SK-N-SH (cell line): Measurements from ENCODE around the gene KNTC1. TPM values are rescaled to one million over a fixed set of nuclear protein-coding genes. Genes with fewer than 3 reads are reported as not detected.
A peak's percentile ranks its signal among the peaks of the same experiment; 100 is the strongest.
"Not testable (repeated sequence)": the region's sequence is repeated elsewhere in the genome, so short reads cannot be mapped to it uniquely, and the experiment has no call there.

Experiments used
- CTCF ChIA-PET: fragments of 300-600, 350-600 bp; formaldehyde crosslinking; extraction: SDS; loops from one replicate; lab custom pipeline; 2021; lab: Yijun Ruan, JAX
- POLR2A ChIA-PET: fragments of 350-600 bp; sonication (Branson Sonifier 250); formaldehyde crosslinking; extraction: SDS; loops from one replicate; lab custom pipeline; 2020; ENCODE audit warnings: antibody characterized with exemption, inconsistent platforms; lab: Yijun Ruan, JAX
- DNase-seq: peaks from one replicate; pipeline ENCODE4 v3.0.0; 2012
- H2AFZ ChIP-seq: fragments of 200-600 bp; sonication (generic); 2 replicates; pipeline ENCODE4 v1.8.1; 2016; ENCODE audit warnings: antibody characterized with exemption, mild to moderate bottlenecking, low read depth
- H3F3A ChIP-seq: fragments of 200-600 bp; sonication (generic); replicated peaks from 2 replicates; pipeline ENCODE3; 2016; ENCODE audit warnings: antibody characterized with exemption, mild to moderate bottlenecking; ENCODE audit not compliant: insufficient read depth
- H3K27ac ChIP-seq, 2 experiments: fragments of 200-500 bp in 1 of 2; fragments of 200-600 bp in 1 of 2; sonication (Bioruptor generic) in 1 of 2; sonication (generic), shearing (Covaris generic) in 1 of 2; 2 replicates each; pipeline versions ENCODE4 v1.5.1 to v1.6.1; 2014 to 2016; ENCODE audit warnings: low read depth in 2 of 2, inconsistent platforms in 1 of 2, low read length in 1 of 2, mild to moderate bottlenecking in 1 of 2, mixed read lengths in 1 of 2
- H3K27me3 ChIP-seq: fragments of 200-600 bp; sonication (generic), shearing (Covaris generic); 2 replicates; pipeline ENCODE4 v1.6.1; 2016; ENCODE audit warnings: mixed run types; ENCODE audit not compliant: insufficient read depth
- H3K36me3 ChIP-seq, 2 experiments: fragments of 200-500 bp in 1 of 2; fragments of 200-600 bp in 1 of 2; sonication (Bioruptor generic) in 1 of 2; sonication (generic) in 1 of 2; replicated peaks in 1 of 2; 2 replicates each; pipeline versions ENCODE3 to v1.5.1; 2014 to 2016; ENCODE audit warnings: low read length in 1 of 2, mild to moderate bottlenecking in 1 of 2; ENCODE audit not compliant: insufficient read depth in 2 of 2, control insufficient read depth in 1 of 2
- H3K4me1 ChIP-seq, 2 experiments: fragments of 200-500 bp in 1 of 2; fragments of 200-600 bp in 1 of 2; sonication (Bioruptor generic) in 1 of 2; sonication (generic), shearing (Covaris generic) in 1 of 2; 2 replicates each; pipeline versions ENCODE4 v1.5.1 to v1.6.1; 2014 to 2016; ENCODE audit warnings: low read depth in 1 of 2, low read length in 1 of 2, mixed run types in 1 of 2; ENCODE audit not compliant: insufficient read depth in 2 of 2, control insufficient read depth in 1 of 2
- H3K4me2 ChIP-seq: fragments of 200-600 bp; sonication (generic), shearing (Covaris generic); 2 replicates; pipeline ENCODE4 v1.6.1; 2017; ENCODE audit warnings: mixed run types
- H3K4me3 ChIP-seq, 2 experiments: fragments of 200-500 bp in 1 of 2; fragments of 200-600 bp in 1 of 2; sonication (Bioruptor generic) in 1 of 2; sonication (generic), shearing (Covaris generic) in 1 of 2; 2 replicates each; pipeline versions ENCODE4 v1.5.1 to v1.8.1; 2014 to 2016; ENCODE audit warnings: low read depth in 2 of 2, inconsistent platforms in 1 of 2, low read length in 1 of 2, mild to moderate bottlenecking in 1 of 2, mixed read lengths in 1 of 2, moderate library complexity in 1 of 2
- H3K79me2 ChIP-seq: fragments of 200-600 bp; sonication (generic); 2 replicates; pipeline ENCODE4 v1.8.1; 2017; ENCODE audit warnings: mild to moderate bottlenecking; ENCODE audit not compliant: insufficient read depth
- H3K9ac ChIP-seq: fragments of 200-600 bp; sonication (generic); 2 replicates; pipeline ENCODE4 v1.6.1; 2017; ENCODE audit warnings: mixed run types
- H3K9me2 ChIP-seq: fragments of 200-600 bp; sonication (generic); 2 replicates; pipeline ENCODE4 v1.6.1; 2017; ENCODE audit warnings: mixed run types
- H3K9me3 ChIP-seq: fragments of 200-600 bp; sonication (generic); 2 replicates; pipeline ENCODE4 v1.6.1; 2017; ENCODE audit warnings: mixed run types, mild to moderate bottlenecking, moderate library complexity
- H4K20me1 ChIP-seq: fragments of 200-600 bp; sonication (generic); 2 replicates; pipeline ENCODE4 v1.6.1; 2017; ENCODE audit warnings: mild to moderate bottlenecking, mixed run types; ENCODE audit not compliant: insufficient read depth
- CHD2 ChIP-seq: fragments of 150-350 bp; IDR thresholded peaks from 2 replicates; pipeline ENCODE4 v1.6.1; 2018; ENCODE audit warnings: low read length; ENCODE audit not compliant: partially characterized antibody
- FOSL2 ChIP-seq: IDR thresholded peaks from 2 replicates; pipeline ENCODE4 v1.4.0; 2012; ENCODE audit warnings: low read depth, mild to moderate bottlenecking, moderate library complexity, borderline replicate concordance
- POLR2AphosphoS5 ChIP-seq: IDR thresholded peaks from 2 replicates; pipeline ENCODE4 v1.6.1; 2012; ENCODE audit warnings: low read depth, low read length
- RXRA ChIP-seq: IDR thresholded peaks from 2 replicates; pipeline ENCODE4 v1.4.0; 2012; ENCODE audit warnings: low read depth, mild to moderate bottlenecking, borderline replicate concordance
- SMC3 ChIP-seq: IDR thresholded peaks from 2 replicates; pipeline ENCODE4 v1.6.1; 2012; ENCODE audit warnings: low read depth, low read length, improper control_type of control experiment
- TEAD4 ChIP-seq: IDR thresholded peaks from 2 replicates; pipeline ENCODE4 v1.4.0; 2012; ENCODE audit warnings: mild to moderate bottlenecking, borderline replicate concordance; ENCODE audit not compliant: insufficient read depth
- WGBS: methylation state at CpG from one replicate; pipeline ENCODE4 v1.1.6; 2017; ENCODE audit warnings: low lambda C conversion rate; 5-methylcytosine and 5-hydroxymethylcytosine counted together
- polyA plus RNA-seq, 3 experiments: library from polyadenylated mRNA; depleted of rRNA; stranded (reverse); fragments of >200 nt; gene quantifications; 2 replicates each; pipeline ENCODE4 v1.2.3, GENCODE V29; 2012
- TF ChIP-seq, protein P1 (sequence below): IDR thresholded peaks from 2 replicates; pipeline ENCODE4 v1.4.0; 2012; ENCODE audit warnings: low read depth, borderline replicate concordance
- TF ChIP-seq, protein P2 (sequence below): IDR thresholded peaks from 2 replicates; pipeline ENCODE4 v1.4.0; 2012; ENCODE audit warnings: low read depth
- TF ChIP-seq, protein P3 (sequence below): IDR thresholded peaks from 2 replicates; pipeline ENCODE4; 2012

The KNTC1 gene
- polyA plus RNA-seq, 1 of the 3 experiments (the other 2 are of a cell fraction) = 13.2 TPM

DNA sequence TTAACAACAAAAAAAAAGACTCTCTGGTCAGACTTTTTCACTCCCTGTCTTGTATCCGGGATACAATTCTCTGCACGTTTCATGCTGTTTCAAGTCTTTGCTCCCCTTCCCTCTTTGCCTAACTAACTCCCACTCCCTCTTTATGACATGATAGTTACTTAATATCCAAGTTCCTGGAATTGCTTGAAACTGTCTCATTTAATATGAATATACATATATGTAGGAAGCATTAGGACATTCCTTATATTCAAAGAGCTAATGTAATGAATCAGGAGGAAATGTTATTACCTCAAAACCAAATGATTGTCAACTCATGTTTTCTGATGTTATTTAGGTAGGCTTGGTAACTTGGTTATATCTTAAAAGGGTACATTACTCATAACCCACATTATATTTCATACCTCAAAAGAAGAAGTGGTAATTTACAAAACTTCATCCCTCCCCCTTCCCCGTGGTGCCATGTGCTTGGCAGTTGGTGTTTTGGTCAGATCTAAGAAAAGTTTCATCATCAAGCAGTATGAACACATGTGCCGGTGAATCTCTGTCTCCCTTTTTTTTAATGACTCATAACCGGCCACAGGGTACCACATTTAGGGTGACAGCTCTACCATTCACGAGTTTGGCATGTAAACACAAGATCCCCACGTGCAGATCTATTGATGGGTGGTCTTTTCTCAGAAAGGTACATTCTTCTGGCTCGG lies 119.6 kb downstream of the KNTC1 start:
- POLR2A ChIA-PET = no interaction called here
- WGBS = 74% methylated on average over 8 of the region's 8 CpGs
- H3F3A ChIP-seq = peaks cover 3% of the 10 kb centered on the region
- no peaks in the 10 kb centered on the region for H3K4me1 ChIP-seq
- no peak overlapping the region for H3K9ac ChIP-seq
- no peaks in the 10 kb centered on the region for H3K36me3 ChIP-seq
- H3K9me3 ChIP-seq = no peaks in the 10 kb centered on the region
- no peaks in the 10 kb centered on the region for H3K27me3 ChIP-seq
- no peaks in the 10 kb centered on the region for H3K79me2 ChIP-seq
- no peaks in the 10 kb centered on the region for H4K20me1 ChIP-seq
- H2AFZ ChIP-seq = no peak overlapping the region
- H3K27ac ChIP-seq = no peak overlapping the region
- DNase-seq = no peak
- TF ChIP-seq TEAD4 (no peak), RXRA (no peak), SMC3 (no peak), CHD2 (no peak), FOSL2 (no peak)
- TF ChIP-seq, protein P1, sequence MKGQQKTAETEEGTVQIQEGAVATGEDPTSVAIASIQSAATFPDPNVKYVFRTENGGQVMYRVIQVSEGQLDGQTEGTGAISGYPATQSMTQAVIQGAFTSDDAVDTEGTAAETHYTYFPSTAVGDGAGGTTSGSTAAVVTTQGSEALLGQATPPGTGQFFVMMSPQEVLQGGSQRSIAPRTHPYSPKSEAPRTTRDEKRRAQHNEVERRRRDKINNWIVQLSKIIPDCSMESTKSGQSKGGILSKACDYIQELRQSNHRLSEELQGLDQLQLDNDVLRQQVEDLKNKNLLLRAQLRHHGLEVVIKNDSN = no peak
- TF ChIP-seq, protein P2, sequence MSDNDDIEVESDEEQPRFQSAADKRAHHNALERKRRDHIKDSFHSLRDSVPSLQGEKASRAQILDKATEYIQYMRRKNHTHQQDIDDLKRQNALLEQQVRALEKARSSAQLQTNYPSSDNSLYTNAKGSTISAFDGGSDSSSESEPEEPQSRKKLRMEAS = peak; percentile 35; the same call in 1 of the 2 replicates
- TF ChIP-seq, all 33 proteins: peak for 1
- CTCF ChIA-PET = no interaction called here
- no peak overlapping the region for H3K4me3 ChIP-seq
- H3K9me2 ChIP-seq = no peaks in the 10 kb centered on the region
- H3K4me2 ChIP-seq = no peak overlapping the region

DNA sequence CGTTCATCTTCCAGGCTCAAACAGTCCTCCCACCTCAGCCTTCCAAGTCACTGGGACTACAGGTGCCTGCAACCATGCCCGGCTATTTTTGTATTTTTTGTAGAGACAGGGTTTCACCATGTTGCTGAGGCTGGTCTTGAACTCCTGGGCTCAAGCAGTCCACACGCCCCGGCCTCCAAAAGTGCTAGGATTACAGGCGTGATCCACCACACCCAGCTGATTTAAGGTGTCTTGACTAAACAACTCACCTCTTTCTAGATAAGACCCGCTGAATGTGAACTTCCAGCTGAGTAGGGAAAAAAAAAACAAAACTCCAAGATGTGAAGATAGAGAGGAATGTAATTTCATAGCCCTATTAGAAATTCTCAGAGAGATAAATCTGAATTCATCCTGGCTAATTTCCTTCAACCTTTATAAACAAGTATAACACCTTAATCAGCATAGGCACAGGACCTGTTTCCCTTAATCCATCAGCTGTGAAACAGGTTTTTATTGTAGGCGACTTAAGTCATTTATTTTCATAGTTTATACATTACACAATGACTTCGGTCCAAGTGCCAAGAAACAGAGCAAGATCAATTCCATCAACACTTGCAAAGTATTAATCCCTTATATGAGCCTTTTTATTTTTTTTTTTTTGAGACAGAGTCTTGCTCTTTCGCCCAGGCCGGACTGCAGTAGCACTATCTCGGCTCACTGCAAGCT lies 124.6 kb downstream of the KNTC1 start:
- Histone ChIP-seq H3K4me3 (no peak overlapping the region), H3K27ac (no peak overlapping the region), H3K79me2 (no peaks in the 10 kb centered on the region), H3K36me3 (no peaks in the 10 kb centered on the region), H3K9me3 (no peaks in the 10 kb centered on the region), H3K9me2 (no peaks in the 10 kb centered on the region), H3K4me2 (no peak overlapping the region), H2AFZ (no peak overlapping the region), H3K4me1 (no peaks in the 10 kb centered on the region), H3F3A (no peaks in the 10 kb centered on the region), H3K9ac (no peak overlapping the region), H4K20me1 (no peaks in the 10 kb centered on the region), H3K27me3 (no peaks in the 10 kb centered on the region)
- 93% methylated on average over 11 of the region's 11 CpGs for WGBS
- no peak for TF ChIP-seq POLR2AphosphoS5
- TF ChIP-seq, protein P3, sequence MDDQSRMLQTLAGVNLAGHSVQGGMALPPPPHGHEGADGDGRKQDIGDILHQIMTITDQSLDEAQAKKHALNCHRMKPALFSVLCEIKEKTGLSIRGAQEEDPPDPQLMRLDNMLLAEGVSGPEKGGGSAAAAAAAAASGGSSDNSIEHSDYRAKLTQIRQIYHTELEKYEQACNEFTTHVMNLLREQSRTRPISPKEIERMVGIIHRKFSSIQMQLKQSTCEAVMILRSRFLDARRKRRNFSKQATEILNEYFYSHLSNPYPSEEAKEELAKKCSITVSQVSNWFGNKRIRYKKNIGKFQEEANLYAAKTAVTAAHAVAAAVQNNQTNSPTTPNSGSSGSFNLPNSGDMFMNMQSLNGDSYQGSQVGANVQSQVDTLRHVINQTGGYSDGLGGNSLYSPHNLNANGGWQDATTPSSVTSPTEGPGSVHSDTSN = no peak
- DNase-seq = no peak
- ChIA-PET CTCF (no interaction called here), POLR2A (no interaction called here)

DNA sequence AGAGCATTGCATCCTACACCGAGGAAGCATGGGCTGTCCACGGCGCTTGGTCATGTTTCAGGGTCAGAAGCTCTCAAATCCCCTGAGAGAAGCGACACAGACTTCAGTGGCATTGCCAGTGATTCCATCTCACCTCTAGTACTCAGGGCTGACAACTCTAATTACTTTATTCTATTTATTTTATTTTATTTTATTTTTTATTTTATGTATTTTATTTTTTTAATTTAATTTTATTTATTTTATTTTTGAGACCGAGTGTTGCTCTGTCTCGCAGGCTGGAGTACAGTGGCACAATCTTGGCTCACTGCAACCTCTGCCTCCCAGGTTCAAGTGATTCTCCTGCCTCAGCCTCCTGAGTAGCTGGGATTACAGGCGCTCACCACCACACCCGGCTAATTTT lies 126.2 kb downstream of the KNTC1 start:
- over 99% methylated on average over 8 of the region's 8 CpGs for WGBS
- H4K20me1 ChIP-seq, H3K4me3 ChIP-seq, H3K27ac ChIP-seq, H3K9me2 ChIP-seq, H3K79me2 ChIP-seq, H3K9me3 ChIP-seq, H3F3A ChIP-seq, DNase-seq, H3K9ac ChIP-seq, H3K36me3 ChIP-seq, H2AFZ ChIP-seq, POLR2A ChIA-PET, CTCF ChIA-PET, H3K27me3 ChIP-seq, H3K4me2 ChIP-seq, H3K4me1 ChIP-seq: not testable (repeated sequence)
